GM21447 (cell line): ENCODE data around the gene ZYX.
"Not testable (repeated sequence)": the region's sequence is repeated elsewhere in the genome, so short reads cannot be mapped to it uniquely, and the experiment has no call there.

Experiments
- ATAC-seq: cut with Tn5 transposase; IDR thresholded peaks from one replicate; pipeline ENCODE4 v1.9.1; 2021; ENCODE audit not compliant: unreplicated experiment

ZYX gene

DNA sequence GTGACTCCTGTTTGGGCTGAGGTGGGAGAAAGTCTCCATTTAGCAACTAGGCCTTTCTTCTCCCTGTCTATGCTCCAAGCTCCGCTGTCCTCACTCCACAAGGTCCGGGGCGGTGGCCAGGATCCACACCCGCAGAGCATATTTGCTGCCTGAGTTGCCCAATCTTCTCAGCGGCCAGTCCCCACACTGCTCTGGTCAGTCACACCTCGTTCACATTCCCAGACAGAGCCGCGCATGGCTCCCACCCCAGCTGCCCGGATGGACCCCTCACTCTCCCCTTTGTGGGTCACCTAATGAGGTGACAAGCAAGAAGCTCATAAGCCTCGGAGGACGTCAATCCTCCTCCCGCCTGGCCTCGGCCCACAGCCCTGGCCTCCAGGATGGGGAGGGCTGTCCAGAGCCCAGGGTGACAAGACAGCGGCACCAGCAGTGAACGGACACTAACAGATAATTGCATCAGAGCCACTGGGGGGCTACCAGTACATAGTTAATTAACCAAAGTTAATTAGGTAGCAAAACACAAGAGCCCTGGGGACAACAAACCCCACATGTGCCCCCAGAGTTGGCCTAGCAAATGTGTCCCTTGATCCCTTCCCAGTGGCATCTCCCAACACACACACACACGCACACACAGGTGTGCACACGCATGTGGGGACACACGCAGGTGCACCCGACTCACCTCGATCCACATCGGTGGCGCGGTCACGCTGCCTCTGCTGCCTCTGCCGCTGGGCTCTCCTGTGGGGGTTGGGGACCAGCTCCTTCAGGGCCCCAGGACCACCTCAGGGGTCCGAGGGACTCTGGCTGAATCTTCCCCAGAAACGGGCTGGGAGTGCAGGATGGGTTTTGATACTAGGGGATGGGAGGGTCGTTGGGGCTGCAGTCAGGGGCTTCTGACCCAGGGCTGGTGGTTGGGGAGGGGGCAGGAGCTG, 15.7 kb downstream of the ZYX start:
- no peak for ATAC-seq

DNA sequence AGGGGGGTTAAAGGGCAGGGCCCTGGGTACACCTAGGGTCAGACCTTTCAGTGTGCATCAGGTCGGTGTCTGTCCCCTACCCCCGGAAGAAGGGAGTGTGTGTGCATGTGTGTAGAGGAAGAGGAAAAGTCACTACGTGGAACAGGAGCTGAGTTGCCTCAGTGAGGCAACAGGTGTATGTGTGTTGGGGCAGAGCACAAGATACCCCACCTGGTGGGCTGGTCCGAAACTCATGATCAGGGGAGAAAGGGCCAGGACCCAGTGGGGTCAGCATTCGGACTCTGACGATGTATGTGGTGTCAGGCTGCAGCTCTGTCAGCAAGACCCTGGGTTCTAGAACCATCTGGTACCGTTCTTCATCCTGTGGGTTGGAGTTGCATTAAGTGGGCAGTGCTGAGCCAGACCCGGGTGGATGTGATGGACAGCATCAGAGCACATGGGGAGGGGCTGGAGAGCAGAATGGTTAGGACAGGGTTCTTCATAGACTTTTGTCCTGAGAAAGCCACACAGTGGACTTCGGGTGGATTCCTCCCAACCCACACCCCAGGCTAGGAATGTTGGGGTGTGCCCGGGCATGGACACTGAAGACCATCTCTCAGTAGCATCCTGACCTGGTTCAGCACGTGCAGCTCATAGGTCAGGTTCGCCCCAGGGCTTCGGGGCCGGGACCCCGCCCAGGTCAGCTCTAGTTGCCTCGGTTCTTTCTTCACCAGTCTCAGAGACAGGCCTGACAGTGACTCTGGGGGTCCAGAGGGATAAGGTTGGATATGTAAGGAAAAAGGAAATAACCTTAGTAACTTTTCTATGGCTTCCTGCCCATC, 16.8 kb downstream of the ZYX start:
- no peak for ATAC-seq

DNA sequence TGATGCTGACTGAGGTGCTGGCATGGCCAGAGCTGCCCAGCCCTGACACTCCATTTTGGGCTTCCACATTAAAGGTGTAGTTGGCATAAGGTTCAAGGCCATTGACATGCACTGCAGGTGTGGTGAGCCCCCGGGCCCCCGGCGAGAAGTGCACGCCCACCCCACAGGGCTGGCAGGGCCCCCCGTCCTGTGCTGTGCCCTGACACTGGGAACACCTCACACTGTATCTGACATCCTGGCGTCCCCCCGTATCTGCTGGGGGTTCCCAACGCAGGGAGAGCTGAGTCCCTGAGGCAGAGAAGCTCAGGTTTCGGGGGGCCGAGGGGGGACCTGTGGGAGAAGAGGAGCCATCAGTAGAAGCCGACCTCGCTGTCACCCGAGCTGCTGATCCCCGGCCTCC, 17.5 kb downstream of the ZYX start:
- ATAC-seq: no peak

DNA sequence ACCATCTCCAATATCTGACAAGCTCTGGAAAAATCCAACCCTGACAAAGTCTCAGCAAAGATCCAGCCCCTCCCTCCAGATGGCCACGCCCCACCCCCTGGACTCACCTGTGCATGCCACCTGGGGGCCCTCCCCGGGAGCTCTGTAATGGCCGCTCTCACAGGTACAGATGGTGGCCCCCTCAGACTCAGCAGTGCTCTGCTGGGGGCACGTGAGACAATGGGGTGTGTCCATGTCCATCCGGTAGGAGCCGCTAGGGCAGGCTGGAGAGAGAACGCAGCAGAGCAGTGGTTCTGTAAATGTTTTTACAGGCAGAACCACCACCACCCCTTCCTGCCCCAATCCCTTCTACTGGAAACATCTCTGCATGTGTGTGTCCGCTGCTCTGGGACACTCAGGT, 18.0 kb downstream of the ZYX start:
- ATAC-seq: no peak

DNA sequence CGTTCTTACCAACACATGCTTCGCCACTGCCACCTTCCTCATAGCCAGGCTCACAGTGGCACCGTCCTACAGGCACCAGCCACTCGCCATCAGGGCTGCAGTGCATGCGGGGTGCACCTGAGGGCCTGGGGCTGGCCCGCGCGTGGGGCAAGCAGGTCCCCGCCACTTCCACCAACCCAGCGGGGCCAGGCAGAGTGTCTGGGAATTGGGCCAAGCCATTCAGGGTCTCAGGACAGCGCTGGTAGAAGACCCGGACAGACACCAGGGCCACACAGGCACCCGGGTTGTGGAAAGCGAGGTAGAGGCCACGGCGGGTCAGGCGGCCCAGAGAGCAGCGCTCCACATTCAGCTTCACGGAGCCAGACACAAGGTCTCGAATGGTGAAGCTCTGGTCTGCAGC, 18.5 kb downstream of the ZYX start:
- ATAC-seq: no peak

DNA sequence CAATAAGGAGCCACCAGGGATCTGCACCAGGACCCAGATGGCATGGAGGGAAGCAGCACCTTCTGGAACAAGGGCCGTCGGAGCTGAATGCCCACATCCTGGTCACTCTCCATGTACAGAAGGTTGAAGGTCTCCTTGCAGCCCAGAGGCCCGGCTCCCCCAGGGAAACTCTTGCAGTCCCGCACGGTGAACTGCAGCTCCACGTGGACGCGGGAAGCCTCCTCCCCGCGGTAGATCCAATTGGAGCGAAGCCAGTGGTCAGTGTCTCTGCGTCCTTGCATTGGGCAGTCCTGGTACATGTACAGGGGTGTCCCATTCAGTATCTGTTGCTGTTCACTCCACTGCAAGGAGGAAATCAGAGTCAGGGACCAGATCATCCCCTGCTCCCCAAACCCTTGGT, 20.1 kb downstream of the ZYX start:
- ATAC-seq: no peak

DNA sequence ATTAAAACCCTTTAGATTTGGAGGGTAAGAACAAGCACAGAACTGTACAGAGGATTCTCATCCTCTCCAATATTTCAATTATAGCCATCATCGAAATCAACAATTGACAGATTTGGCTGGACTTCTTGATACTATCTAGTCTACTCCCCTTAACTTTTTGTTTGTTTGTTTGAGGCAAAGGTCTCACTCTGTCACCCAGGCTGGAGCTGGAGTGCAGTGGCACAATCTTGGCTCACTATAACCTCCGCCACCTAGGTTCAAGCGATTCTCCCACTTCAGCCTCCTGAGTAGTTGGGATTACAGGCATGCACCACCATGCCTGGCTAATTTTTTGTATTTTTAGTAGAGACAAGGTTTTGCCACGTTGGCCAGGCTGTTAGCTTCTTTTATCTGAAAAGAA, 21.1 kb downstream of the ZYX start:
- not testable (repeated sequence) for ATAC-seq

DNA sequence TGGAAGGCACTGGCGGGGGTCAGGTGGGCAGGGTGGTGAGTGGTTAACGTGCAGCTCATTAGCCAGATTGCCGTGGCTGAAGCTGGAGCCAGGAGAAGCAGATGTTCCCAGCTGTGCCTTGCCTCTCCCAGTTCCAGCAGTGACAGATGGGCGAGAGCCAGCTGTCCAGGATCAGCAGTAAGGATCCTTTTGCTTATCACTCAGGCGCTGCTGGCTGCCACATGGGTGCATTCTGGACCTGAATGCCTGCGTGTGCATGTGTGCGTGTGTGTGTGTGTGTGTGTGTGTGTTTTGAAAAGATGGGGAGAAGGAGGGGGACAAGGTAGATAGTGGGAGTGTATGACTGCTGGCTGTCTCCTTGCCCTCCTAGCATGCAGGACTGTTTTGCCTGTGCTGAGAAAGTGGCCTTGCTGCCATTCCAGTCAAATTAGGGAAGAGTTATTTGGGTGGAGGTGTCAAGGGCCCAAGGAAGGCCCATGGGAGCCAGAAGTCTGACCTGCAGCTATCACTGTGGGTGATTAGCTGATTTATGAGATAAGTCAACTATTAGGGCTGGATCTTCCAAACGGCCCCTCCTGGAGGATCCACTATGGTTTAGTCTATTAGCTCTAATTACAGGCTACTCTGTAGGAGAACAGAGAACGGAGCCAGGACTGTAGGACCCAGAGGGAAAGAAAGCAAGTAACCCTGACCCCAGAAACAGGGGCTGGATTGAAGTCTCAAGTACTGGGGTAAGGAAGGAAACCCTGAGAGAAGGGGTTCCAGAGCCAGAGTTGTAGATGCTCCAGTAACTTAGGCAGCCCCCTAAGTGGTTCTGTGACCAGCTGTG, 24.2 kb downstream of the ZYX start:
- no peak for ATAC-seq

DNA sequence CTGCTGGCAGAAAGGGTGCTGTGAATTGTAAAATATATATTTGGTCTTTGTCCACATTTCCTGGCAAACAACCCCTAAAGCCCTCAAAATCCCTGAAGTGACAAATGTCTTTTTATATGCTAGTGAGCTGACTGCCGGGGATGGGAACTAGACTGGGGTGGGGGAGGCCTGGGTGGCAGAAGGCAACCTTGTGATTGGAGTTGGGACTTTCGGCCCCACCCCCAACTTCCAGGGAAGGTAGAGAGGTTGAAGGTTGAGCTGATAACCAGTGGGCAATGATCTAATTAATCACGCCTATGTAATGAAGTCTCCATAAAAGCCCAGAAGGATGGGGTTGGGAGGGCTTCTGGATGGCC, 24.8 kb downstream of the ZYX start:
- no peak for ATAC-seq

DNA sequence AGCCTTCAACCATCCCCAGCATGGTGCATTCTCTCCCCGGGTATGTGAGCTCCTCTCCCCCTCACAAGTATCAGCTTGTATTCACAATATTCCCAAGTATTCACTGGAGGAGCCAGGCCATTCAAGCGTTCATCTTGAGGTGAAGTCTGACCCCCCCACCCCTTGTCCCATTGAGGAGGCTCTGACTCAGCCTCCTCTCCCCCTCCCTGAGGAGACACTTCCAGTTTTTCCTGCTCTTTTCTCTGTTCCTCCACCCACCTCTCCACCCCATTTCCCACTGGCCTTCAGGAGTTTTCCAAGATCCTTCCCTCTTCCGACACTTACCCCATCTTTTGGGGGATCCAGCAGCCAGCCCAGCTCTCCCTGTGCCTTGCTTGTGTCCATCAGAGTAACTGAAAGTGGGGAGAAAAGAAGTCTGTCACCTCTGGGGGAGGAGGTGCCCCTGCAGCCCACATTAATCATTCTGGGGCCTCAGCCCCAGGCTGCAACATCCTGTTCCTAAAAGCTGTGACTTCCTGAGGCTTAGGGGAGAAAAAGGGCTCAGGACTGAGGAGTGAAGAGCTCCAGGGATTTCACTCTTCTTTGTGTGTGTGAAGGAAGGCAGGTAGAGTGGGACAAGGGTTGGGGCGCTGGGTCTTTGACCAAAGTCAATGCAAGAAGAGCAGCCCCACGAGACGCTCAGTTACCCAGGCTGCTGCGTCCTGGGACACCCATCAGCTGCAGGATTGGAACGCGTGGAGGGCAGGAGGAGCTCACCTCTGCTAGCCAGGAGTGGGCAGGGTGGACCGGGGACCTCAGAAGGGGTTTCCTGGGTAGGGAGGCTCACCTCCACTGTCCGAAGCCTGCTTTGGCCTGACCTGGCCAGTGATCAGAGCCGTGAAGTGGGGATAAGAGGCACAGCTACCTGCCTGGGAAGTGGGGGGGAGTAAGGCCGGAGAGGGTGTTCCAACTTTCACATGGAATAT, 26.4 kb downstream of the ZYX start:
- ATAC-seq: no peak

DNA sequence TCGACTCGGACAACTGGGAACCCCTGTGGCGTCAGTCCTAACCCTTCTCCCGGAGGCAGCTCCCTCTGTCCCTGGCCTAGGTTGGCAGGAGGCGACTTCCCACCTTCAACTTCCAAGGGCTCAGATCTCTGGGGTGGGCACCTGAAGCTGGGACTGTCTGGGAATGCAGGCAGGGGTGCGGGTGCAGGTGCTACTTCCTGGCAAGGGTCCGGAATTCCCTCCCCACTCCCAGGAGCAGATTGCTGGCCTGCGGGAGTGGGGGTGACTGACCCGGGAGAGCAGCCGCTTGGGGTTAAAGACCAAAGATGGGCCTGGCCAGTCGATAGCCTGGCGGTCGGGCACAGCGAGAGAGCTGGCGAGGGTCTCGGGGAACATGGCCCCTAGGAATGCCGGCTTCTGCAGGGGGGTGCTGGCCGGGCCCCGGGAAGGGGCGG, 27.1 kb downstream of the ZYX start:
- no peak for ATAC-seq

DNA sequence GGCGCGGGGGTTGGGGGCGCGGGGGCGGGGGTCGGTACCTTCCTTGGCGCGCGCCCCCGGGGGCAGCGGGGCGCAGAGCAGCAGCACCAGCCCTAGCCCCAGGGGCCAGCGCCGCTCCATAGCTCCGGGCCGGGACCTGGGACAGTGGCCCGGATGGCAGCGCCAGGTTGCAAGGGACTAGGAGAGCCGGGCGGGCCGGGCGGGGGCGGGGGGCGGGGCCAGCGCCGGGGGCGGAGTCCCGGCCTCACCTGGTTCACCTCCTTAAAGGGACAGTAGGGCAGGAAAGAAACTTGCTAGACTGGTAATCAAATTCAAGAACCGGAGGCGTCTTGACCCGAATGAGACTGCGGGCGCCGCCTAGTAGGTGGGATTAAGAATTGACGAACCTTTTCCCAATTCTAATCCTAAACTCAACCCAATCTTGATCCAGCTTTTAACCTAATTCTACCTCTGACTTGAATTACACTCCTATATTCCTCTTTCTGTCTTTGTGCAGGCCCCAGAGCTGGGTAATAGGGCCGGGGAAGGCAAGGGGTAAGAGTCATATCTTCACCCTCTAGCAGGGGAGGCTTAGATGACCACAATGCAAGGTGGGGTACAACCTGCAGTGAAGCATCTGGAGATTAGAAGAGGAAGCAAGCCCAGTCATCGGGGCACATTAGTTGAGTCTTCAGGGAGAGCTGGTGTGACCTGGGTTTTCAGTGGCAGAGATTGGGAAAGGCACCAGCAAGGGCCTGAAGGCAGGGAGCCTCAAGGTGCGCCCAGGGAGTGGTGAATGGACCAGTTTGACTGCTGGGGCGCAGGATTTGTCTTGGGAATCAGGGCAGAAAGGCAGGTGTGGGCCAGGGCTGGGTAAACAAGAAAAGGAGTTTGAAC, 27.8 kb downstream of the ZYX start, which contains the start of gene EPHA1:
TSS of gene EPHA1 (minus strand) at position 171 of the 876 bp plus-strand sequence. CDS start at position 120, 51 bp downstream.
- ATAC-seq: no peak

DNA sequence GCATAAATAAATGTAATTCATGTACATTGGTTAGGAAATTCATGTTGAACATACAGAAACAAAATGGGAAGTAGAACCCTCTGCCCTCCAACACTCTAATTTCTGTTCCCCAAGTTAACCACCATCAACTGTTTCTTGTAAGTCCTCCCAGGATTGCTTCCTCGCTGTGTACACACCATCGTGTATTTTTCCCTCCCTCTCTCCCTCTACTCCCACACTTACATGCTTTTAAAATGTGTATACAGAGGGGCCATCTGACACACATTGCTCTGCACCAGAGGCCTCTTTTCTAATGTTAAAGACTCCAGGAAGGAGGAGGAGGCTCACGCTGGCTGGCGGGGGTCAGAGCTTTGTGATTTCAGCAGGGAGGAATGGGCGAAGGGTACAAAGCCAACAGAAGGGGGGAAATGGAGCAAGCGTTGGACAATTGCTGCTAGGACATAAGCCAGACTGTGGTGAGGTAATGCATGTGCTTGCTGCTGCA, 29.4 kb downstream of the ZYX start:
- ATAC-seq: no peak

DNA sequence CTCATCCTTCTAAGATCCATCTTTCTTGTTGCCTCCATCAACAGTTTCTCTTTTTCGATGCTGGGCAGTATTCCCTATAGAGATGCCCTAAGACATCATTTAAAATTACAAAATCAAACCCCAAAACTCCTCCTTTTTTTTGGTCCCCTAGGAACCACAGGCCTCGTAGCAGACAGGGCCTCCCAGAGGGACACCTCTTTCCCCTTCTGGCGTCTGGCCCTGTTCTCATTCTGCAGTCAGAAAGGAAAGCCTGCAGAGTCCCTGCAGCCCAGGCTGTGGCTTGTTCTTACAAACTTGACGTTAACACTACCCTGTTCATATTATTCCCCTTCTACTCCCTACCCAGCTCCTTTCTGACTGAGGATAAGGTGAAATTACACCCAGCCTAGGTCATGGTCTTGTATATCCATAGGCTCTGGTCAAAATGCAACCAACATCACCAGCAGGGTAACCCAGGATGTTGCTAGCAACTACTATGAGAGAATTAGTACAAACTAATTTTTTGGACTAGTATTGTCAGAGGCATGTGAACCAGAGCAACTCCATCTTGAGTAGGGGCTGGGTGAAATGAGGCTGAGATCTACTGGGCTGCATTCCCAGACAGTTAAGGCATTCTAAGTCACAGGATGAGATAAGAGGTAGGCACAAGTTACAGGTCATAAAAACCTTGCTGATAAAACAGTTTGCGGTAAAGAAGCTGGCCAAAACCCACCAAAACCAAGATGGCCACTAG, 31.0 kb downstream of the ZYX start:
- ATAC-seq: no peak

DNA sequence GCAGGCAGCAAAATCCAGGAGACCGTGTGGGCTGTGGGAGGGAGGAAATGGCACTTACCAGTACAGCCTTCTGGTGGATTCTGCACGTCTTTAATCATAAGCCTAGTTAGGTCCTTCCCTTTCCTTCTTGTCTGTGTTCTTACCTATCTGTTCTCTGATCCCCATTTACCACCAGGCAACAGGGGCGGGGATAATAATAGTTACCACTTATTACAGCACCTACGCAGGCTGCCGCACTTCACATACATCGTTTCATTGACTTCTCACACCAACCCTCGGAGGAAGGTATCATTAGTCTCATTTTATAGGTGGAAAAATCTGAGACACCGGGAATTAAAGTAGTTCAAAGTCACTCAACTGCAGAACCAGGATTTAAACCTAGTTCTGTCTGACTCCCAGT, 32.0 kb downstream of the ZYX start:
- no peak for ATAC-seq

DNA sequence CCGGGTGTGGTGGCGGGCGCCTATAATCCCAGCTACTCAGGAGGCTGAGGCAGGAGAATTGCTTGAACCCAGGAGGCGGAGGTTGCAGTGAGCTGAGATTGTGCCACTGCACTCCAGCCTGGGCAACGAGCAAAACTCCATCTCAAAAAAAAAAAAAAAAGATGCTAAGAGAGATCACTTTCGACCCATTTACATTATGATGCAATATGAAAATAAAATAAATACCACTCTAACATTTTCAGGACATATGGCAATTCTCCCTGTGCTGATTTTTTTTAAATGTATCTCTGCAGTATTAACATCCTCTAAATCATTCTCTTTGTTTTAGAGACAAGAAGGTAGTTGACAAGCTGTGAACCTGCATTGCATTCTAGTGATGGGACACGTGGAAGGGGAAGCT, 34.1 kb downstream of the ZYX start:
- not testable (repeated sequence) for ATAC-seq

DNA sequence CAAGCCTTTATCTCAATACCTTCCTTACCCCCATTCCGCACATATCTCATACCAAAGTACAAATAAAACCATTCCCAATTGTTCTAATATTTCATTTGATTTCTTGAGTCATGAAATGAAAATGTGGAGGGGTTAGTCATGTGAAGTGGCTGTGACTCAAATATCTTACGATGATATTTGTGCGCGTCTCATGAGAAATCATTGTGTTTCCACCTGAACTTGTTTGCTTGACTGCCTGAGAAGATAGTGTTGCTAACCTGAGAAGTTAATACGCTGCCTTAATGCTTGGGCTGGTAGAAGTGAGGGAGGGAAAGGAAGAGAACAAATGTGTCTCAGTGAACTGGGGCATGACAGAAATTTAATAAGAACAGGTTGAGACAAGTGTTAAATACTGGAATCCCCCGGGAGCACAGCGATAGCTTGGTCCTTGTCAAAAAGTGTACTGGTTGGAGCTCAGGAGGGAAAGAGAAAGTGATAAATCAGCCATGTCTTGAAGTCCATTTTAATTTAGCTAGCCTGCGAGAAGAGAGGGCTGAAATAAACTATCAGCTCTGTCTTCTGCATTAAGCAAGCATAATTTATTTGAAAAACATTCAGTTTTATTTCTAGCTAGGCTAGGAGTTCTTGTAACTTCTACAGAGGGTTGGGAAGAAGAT, 34.7 kb downstream of the ZYX start:
- ATAC-seq: no peak
